PC-3 (cell line): ENCODE measurements around the gene TMEM273. TPM values are rescaled to one million over a fixed set of nuclear protein-coding genes. Genes with fewer than 3 reads are reported as not detected.

ENCODE experiments used
- ATAC-seq: fragments of 200-7000 bp; cut with Tn5 transposase; 2 replicates; pipeline ENCODE4 v1.9.1; 2020; ENCODE audit warnings: mild to moderate bottlenecking, moderate library complexity
- BruUV-seq: library from RNA; stranded (reverse); fragments of 400-500 nt; replicated peaks from 2 replicates; lab custom pipeline; 2021; lab: Mats Ljungman, UMichigan
- CTCF ChIA-PET: fragments of 300-600 bp; sonication (Branson Sonifier 250); formaldehyde crosslinking; loops from one replicate; lab custom pipeline; 2022; ENCODE audit warnings: antibody characterized with exemption; lab: Charles Lee
- POLR2A ChIA-PET: fragments of 300-600 bp; sonication (Branson Sonifier 250); formaldehyde crosslinking; loops from one replicate; lab custom pipeline; 2022; ENCODE audit warnings: antibody characterized with exemption; ENCODE audit not compliant: unreplicated experiment; lab: Charles Lee
- DNase-seq: peaks from one replicate; pipeline ENCODE4 v3.0.0-alpha.2; 2015
- H2AFZ ChIP-seq: fragments of 300-600 bp; sonication (generic); 2 replicates; pipeline ENCODE4 v1.6.0; 2016; ENCODE audit warnings: antibody characterized with exemption, low read length
- H3F3A ChIP-seq: fragments of 300-600 bp; sonication (generic); one replicate; pipeline ENCODE4 v1.6.0; 2017; ENCODE audit warnings: antibody characterized with exemption, low read length, control low read depth, mild to moderate bottlenecking; ENCODE audit not compliant: unreplicated experiment
- H3K27ac ChIP-seq: fragments of 300-600 bp; sonication (generic); 2 replicates; pipeline ENCODE4 v1.5.1; 2016; ENCODE audit warnings: mild to moderate bottlenecking, low read length
- H3K27me3 ChIP-seq: fragments of 300-600 bp; sonication (generic); 2 replicates; pipeline ENCODE4 v1.6.1; 2016; ENCODE audit warnings: low read length, mixed read lengths
- H3K36me3 ChIP-seq: fragments of 300-600 bp; sonication (generic); 2 replicates; pipeline ENCODE4 v1.6.1; 2016; ENCODE audit warnings: low read depth, mixed run types, low read length, mixed read lengths
- H3K4me1 ChIP-seq: fragments of 300-600 bp; sonication (generic); 2 replicates; pipeline ENCODE4 v1.5.1; 2016; ENCODE audit warnings: low read length; ENCODE audit not compliant: insufficient read depth
- H3K4me2 ChIP-seq: fragments of 300-600 bp; sonication (generic); 2 replicates; pipeline ENCODE4 v1.6.0; 2016; ENCODE audit warnings: low read length
- H3K4me3 ChIP-seq: fragments of 300-600 bp; sonication (generic); 2 replicates; pipeline ENCODE4 v1.5.1; 2016; ENCODE audit warnings: mild to moderate bottlenecking, low read length, mixed read lengths
- H3K79me2 ChIP-seq: fragments of 300-600 bp; sonication (generic); 2 replicates; pipeline ENCODE4 v1.6.1; 2017; ENCODE audit warnings: low read length, mixed read lengths
- H3K9ac ChIP-seq: fragments of 300-600 bp; sonication (generic); 2 replicates; pipeline ENCODE4 v1.6.0; 2016; ENCODE audit warnings: mild to moderate bottlenecking, low read length
- H3K9me2 ChIP-seq: fragments of 300-600 bp; sonication (generic); replicated peaks from 2 replicates; pipeline ENCODE4 v1.6.1; 2016; ENCODE audit warnings: mixed run types, low read length, mixed read lengths
- H3K9me3 ChIP-seq: fragments of 300-600 bp; sonication (generic); 2 replicates; pipeline ENCODE4 v1.6.1; 2016; ENCODE audit warnings: low read length, mixed read lengths
- H4K20me1 ChIP-seq: fragments of 300-600 bp; sonication (generic); 2 replicates; pipeline ENCODE4 v1.6.1; 2016; ENCODE audit warnings: low read length, mixed read lengths
- CTCF ChIP-seq: fragments of 300-600 bp; sonication (generic); conservative IDR thresholded peaks from 2 replicates; pipeline ENCODE4 v1.5.1; 2017; ENCODE audit warnings: antibody characterized with exemption, low read depth, mild to moderate bottlenecking, low read length
- EZH2 ChIP-seq: fragments of 300-600 bp; sonication (generic); IDR thresholded peaks from one replicate; pipeline ENCODE4 v1.6.1; 2017; ENCODE audit warnings: antibody characterized with exemption, mild to moderate bottlenecking, low read length; ENCODE audit not compliant: unreplicated experiment
- EZH2phosphoT487 ChIP-seq: fragments of 300-600 bp; sonication (generic); IDR thresholded peaks from 2 replicates; pipeline ENCODE4 v1.6.1; 2018; ENCODE audit warnings: mild to moderate bottlenecking, antibody characterized with exemption, low read length, borderline replicate concordance
- intact Hi-C: fragments of 100-400 bp; cut with micrococcal nuclease; formaldehyde crosslinking; loops from 2 replicates; pipeline ENCODE4 v1.9.0; 2023
- total RNA-seq: library from RNA; depleted of rRNA; stranded (reverse); fragments of >200 nt; gene quantifications from 2 replicates; pipeline ENCODE4 v1.2.3, GENCODE V29; 2014

Gene TMEM273
- total RNA-seq, 1 experiment from 2014 or later, result not detected

GRCh38 chr10:49207936-49208487, 19.8 kb upstream of the TMEM273 start:
- H3K9ac ChIP-seq, result no peak overlapping the region
- intact Hi-C loops, result no loop called here
- H3K27me3 ChIP-seq, result peaks cover 88% of the 10 kb centered on the region
- H3K4me2 ChIP-seq, result no peak overlapping the region
- H3K9me3 ChIP-seq, result no peaks in the 10 kb centered on the region
- DNase-seq (no peak), ATAC-seq (no peak)
- BruUV-seq, result no TSS peak
- H3K4me3 ChIP-seq, result no peak overlapping the region
- ChIA-PET POLR2A (no interaction called here), CTCF (no interaction called here)
- H3K36me3 ChIP-seq, result no peaks in the 10 kb centered on the region
- no peaks in the 10 kb centered on the region for H3F3A ChIP-seq
- no peaks in the 10 kb centered on the region for H3K79me2 ChIP-seq
- H3K9me2 ChIP-seq, result no peaks in the 10 kb centered on the region
- H4K20me1 ChIP-seq, result no peaks in the 10 kb centered on the region
- H3K27ac ChIP-seq, result no peak overlapping the region
- no peaks in the 10 kb centered on the region for H3K4me1 ChIP-seq
- TF ChIP-seq EZH2 (no peak), EZH2phosphoT487 (no peak), CTCF (no peak)
- no peak overlapping the region for H2AFZ ChIP-seq

DNA sequence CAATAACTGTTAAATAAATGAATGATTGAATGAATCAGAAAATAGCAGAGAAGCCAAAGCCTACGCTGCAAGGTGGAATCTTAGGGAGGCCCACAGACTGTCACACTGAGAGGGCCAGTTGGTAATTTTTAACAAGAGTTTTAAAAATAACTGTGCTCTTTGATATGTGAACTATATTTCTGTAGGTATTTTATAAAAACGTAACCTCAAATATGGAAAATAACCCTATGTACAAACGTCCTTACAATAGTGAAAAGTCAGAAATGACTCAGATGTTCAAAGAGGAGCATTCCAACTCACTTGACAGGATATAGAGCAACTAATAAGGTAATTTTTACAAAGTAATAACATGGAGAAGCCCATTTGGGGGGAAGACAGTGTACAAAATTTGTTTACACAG, 18.9 kb upstream of the TMEM273 start:
- CTCF ChIA-PET, result no interaction called here

More for the DNA sequence above, 18.9 kb upstream of the TMEM273 start:
- intact Hi-C loops, result no loop called here
- DNase-seq (no peak), ATAC-seq (no peak)
- Histone ChIP-seq H3K79me2 (no peaks in the 10 kb centered on the region), H3F3A (no peaks in the 10 kb centered on the region), H4K20me1 (no peaks in the 10 kb centered on the region), H3K9me3 (no peaks in the 10 kb centered on the region), H3K9ac (no peak overlapping the region), H3K27me3 (peaks cover 83% of the 10 kb centered on the region), H3K4me3 (no peak overlapping the region), H3K36me3 (no peaks in the 10 kb centered on the region), H3K4me2 (no peak overlapping the region), H3K4me1 (no peaks in the 10 kb centered on the region), H2AFZ (no peak overlapping the region), H3K27ac (no peak overlapping the region), H3K9me2 (no peaks in the 10 kb centered on the region)
- BruUV-seq, result no TSS peak
- no peak for TF ChIP-seq EZH2phosphoT487
- TF ChIP-seq CTCF, result no peak
- TF ChIP-seq EZH2, result no peak
- POLR2A ChIA-PET, result no interaction called here
